GM19452 (cell line): ENCODE data around the gene WWC2.
"Not testable (repeated sequence)": the region's sequence is repeated elsewhere in the genome, so short reads cannot be mapped to it uniquely, and the experiment has no call there.

Source experiments
- ATAC-seq: cut with Tn5 transposase; IDR thresholded peaks from one replicate; pipeline ENCODE4 v1.9.1; 2021; ENCODE audit not compliant: unreplicated experiment

The WWC2 gene

DNA sequence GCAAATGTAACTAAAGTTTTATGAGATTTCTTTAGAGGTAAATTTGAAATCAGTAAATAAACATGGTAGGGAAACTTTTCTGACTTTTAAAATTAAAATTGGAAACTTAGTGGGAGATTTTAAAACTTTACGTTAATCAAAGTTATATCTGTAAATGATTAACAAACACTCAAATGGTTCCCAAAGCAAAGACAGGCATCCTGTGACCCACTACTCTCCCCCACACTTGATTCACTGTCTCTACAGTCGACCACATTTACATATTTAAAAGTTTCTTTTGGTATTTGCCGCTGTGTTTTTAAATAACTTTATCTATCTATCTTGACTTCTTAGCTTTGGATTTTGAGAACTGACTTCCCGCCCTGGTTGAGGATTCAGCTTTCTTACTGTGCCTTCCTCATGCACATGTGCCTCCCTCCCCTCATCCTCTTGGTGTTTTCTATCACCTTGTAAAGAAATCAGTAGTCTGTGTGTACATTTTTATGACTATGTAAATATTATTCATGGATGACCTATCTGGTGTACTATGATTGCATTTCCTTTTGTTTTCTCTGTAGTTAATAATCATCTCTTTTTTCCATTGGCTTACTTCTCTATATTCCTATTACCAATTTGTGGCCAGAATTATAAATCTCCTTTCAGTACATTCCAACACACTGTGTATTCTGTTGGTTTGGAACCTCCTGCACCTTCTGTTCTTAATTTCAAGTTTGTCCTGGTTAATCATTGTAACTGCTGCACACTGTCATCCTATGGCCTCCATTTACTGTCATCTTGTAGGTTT is 72.6 kb downstream of the WWC2 start:
- ATAC-seq, result no peak

DNA sequence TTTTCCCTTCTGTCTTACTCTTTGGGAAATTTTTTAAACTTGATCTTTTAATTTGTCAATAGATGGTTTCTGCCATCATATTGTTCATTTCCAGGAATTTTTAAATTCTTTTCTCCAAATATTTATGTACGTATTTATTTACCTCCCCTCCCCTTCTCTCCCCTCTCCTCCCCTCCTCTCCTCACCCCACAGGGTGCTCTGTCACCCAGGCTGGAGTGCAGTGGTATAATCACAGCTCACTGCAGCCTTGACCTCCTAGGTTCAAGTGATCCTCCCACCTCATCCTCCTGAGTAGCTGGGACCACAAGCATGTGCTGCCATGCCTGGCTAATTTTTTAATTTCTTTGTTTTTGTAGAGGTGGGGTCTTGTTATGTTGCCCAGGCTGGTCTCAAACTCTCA is 73.8 kb downstream of the WWC2 start:
- ATAC-seq, result no peak

DNA sequence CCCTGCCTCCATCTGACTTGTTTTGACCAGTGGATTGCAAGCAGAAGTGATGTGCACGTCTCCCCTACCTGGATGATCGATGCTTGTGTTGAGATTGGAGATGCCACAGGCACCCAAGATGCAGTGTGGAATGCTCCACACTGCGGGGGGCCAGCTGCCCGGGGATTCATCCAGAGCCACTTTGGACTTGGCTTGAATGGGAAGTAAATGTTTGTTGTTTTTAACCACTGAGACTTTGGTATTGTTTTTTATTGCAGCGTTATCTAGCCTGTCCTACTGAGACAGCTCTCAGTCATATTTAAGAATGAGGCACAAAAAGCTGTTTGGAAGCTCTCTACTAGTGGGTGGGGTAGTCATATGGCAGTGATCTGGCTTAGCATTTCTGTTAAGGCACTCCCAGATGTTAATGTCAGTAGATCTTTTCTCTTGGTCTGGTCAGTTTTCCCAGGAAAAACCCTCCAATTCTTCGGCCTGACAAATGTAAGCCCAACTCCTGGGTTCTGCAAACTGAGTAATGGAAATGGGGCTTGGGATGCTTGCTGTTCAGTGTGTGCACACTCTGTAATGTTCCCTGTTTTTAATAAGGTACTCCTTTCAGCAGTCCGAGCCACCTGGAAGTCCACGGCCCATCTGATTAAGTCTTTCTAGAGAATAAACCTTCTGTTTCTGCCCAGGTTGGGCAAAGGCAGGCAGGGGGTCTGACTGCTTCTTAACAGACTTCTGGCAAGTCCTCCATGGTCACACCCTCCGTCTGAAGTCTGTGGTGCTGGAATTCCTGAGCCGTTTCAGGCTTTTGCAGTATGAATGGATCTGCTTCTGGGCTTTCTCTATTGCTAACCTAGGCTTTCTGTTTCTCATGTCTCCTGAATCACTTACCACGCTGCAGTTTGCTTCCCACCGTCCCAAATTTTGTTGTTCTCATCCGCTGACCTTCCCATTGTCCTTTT is 74.8 kb downstream of the WWC2 start:
- ATAC-seq, result no peak

DNA sequence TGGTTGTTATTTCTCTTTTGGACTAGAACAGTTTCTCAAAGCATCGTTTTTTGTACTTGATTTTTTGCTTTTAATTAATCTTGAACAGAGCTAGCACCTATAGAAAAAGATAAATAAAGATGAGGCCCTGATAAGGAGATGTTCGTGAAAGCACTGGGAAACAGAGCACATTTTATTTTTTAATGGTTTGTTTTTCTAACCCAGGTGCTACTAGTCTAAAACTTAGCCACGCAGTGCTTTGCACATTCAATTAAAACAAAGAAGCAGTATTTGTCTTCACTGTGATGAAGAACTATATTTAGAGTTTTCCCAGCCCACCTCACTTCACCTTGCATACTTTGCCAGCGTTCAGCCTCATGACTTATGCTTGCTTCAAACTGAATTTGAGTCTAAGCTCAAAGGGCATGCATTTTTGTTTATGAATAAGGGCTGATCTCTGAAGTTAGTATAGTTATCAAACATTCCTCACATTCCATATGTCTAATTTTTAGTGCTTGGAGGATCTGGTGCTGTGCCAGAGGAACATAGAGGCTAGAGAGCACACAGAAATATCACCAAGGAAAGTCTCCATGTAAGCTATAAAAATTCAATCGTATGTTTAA is 76.7 kb downstream of the WWC2 start:
- no peak for ATAC-seq

DNA sequence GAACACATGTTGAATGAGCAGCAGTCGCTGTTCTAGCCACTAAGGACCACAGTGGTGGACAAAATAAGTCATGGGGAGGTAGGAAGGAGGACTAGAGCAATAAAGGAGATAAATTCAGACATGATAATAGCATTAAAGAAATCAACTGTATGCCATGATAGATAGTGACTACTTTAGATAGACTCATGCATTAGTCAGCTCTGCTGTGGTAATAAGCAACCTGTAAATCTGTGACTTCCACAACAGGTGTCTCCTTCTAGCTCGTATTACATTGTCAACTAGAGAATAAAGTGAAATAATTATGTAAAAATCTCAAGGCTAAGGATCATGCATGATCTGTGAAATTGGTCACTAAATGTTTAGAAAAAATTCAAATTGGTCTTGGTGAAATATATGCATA is 77.9 kb downstream of the WWC2 start:
- ATAC-seq, result no peak

DNA sequence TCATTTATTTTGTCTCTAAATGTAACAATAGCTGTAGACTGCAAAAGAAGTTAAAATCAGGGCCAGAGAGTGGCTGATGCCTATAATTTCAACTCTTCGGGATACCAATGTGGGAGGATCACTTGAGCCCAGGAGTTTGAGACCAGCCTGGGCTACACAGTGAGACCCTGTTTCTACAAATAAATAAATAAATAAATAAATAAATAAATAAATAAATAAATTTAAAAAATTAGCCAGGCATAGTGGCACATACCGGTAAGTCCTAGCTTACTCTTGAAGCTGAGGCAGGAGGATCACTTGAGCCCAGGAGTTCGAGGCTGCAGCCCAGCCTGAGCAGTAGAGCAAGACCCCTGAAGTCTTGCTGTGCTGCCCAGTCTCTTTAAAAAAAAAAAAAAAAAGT is 79.1 kb downstream of the WWC2 start:
- ATAC-seq, result no peak

DNA sequence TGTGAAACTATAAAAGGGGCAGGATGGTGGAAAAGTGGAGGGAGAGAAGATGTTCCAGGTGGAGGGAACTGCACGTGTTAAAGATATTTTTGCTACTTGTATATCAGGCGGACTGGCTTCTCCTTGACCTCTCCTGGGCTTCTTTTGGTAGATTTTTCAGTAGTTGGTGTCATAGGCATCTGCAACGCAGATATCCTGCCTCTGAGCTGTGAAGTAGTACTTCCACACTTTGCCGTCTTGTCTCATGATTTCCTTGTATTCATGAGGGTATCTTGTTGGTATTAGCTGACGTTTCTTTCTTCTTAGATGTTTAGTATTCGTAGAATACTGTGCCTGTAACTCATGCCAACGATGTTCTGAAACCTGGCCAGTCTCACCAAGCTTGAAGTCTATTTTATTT is 81.0 kb downstream of the WWC2 start:
- no peak for ATAC-seq

DNA sequence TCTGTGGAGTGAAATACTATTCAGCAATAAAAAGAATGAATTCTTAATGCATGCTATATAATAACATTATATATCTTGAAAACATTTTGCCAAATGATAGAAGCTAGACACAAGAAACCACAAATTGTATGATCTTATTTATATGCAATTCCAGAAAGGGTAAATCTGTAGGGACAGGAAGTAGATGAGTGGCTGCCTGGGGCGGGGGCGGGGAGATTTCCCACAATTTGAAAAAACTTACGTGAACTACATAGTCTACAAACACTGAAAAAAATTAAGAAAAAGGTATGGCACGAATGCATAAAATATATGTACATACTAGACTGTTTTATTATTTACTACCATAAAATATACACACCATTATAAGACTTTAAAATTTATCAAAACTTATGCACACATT is 81.6 kb downstream of the WWC2 start:
- no peak for ATAC-seq

DNA sequence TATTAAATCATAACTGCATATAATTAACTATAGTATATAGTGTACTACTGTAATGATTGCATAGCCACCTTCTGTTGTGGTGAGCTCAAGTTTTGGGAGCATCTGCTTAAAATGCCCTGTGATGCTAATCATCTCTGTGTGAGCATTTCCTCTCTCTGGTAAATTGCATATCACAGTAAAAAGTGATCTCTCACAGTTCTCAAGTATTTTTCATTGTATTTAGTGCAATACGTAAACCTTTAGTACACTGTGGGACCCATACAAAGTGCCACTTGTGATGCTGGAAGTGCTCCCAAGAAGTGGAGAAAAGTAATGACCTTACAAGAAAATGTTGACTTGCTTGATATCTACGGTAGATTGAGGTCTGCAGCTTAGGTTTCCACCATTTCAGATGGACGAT is 82.0 kb downstream of the WWC2 start:
- ATAC-seq, result no peak

DNA sequence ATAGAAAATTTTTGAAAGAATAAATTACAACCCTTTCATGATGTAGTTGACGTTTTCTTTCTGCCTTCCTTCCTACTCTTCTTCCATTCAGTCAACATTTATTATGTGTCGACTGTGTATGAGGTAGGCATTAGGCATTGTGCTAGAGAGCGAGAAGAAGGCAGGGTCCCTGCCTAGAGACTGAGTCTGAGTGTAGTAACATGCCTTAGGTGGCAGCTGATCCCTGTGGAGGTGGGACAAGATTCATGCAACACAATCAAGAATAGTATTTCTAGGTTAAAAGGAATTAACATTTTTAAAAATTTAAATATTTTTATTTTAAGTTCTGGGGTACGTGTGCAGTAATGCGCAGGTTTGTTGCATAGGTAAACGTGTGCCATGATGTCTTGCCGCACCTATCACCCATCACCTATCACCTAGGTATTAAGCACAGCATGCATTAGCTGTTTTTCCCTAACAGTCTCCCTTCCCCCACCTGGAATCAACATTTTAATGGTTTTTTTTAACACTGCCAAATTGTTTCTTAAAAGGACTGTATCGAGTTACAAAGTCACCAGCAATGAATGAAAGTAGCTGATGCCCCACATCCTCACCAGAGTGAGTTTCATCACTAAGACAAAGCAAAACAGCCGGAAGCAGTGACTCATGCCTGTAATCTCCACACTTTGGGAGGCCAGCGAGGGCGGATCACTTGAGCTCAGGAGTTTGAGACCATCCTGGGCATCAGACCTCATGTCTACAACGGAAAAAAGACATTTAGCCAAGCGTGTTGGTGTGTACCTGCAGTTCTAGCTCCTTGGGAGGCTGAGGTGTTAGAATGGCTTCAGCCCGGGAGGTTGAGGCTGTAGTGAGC is 84.0 kb downstream of the WWC2 start:
- no peak for ATAC-seq

DNA sequence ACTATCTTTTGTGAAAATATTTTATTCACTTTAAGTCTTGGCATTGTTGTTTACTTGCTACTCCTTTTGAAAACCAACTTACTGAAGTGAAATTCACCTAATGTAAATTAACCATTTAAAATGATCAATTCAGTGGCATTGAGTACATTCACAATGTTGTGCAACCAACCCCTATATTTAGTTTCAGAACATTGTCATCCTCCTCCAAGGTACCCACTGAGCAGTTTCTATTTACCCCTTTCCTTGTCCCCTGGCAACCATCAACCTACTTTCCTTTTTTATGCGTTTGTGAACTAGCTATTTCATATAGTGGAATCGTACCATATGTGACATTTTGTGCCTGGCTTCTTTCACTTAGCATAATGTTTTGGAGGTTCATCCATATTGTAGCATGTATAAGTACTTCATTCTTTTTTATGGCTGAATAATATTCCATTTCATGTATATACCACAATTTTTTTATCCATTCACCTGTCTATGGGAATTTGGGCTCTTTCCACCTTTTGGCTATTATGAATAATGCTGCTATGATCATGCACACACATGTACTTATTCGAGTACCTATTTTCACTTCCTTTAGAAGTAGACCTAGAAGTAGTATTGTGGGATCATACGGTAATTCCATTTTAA is 85.0 kb downstream of the WWC2 start:
- ATAC-seq, result no peak

DNA sequence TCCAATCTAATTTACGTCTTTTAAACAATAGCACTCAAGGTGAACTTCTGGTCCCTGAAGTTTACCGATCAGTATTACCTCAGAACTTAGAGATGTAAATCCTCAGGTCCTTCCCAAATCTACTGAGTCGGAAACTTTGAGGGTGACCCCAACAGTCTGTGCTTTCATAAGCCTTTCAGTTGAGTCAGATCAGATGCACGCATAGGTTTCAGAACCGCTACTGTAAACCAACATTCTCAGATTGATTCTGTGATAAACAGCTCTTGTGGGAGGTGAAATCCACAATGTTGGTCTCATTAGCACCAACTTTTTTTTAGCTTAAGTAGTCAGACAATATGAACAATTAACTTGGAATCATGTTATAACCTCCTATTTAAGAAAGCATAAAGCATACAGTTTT is 86.0 kb downstream of the WWC2 start:
- no peak for ATAC-seq

DNA sequence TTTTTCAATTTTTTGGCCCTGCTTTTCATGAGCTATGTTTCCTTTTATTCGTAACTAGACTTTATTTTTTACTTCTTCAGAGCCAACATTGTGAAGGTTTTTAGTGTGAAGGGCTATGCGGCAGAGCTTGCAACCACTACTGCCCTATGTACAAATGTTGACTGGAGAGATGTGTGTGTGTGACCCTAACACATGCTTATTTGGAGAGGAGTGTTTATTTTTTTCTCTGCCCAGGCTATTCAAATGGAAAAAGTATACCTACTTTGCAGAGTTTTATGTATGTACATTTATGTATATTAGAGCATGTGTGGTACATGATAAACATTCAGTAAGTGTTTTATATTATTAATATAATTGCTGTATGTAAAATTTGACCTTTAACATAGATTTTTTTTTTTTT is 86.5 kb downstream of the WWC2 start:
- no peak for ATAC-seq

DNA sequence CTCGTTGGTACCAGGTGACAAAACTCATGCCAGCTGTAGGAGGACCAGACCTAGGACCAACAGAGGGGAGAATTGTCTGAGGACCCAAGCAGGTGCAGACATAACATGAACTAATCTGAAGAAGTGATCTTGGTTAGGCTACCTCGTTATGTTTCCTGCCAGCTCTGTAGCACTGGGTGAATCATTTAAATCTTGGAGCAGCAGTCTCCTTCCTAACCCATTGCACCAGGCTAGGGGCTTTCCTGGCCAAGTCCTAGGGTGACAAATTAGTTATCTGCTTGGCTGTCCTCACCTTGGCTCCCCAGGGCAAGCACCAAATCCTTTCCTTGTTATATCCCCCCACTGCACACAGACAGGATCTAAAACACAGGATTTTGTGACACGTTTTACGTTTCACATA is 87.8 kb downstream of the WWC2 start:
- ATAC-seq, result no peak

DNA sequence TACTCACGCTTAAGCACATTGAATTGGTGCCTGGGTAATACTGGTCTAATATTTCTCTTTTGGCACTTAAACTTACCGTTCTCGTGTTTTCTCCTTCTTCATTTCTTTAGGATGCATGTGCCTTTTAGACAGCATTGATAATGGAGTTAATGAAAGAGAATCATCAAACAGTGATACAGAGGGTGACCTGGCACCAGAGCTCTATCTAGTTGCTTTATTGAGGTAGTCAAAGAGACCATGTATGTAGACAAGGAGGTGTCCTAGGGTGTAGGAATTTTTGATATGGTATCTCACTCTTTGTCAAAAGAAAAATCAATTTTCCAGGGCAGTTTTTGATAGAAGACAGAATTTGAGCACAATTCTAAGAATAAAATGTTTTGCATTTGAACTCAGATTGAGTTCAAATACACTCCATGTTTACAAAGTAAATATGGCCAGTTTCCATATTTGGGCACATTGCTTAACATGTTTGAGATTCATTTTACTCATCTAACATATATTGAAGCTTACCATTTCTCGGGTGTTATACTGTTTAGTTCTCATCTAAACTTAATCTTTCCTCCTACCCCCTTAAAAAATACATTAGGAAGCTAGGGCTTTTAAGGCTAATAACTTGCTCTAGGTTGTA is 92.0 kb downstream of the WWC2 start:
- no peak for ATAC-seq

DNA sequence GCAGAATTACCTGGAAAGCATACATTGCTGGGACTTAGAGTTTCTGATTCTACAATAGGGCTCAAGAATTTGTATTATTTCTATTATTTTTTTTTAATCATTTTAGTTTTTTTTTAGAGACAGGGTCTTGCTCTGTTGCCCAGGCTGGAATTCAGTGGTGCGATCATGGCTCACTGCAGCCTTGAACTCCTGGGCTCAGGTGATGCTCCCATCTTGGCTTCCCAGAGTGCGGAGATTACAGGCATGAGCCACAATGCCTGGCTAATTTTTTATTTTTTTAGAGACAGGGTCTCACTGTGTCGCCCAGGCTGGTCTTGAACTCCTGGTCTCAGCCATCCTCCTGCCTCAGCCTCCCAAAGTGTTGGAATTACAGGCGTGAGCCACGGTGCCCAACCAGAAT is 92.6 kb downstream of the WWC2 start:
- ATAC-seq, result no peak

DNA sequence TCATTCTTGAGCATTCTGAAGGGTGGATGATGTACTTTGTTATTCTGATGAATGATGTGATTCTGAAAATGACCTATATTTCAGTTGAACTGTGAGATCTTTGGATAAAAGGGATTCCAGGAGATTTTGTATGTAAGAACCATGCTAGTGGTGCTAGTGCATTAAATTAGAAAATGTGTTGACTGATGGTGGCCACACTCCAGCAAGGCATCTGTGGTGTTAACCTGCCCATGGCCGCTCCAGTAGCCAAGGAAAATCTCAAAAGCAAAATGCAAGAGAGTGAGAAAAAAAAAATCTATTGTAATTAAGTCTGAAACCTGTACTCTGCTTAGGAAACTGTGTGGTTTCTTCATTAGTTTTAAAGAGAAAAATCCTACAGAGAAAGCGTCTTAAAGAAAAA is 93.5 kb downstream of the WWC2 start:
- ATAC-seq, result no peak

DNA sequence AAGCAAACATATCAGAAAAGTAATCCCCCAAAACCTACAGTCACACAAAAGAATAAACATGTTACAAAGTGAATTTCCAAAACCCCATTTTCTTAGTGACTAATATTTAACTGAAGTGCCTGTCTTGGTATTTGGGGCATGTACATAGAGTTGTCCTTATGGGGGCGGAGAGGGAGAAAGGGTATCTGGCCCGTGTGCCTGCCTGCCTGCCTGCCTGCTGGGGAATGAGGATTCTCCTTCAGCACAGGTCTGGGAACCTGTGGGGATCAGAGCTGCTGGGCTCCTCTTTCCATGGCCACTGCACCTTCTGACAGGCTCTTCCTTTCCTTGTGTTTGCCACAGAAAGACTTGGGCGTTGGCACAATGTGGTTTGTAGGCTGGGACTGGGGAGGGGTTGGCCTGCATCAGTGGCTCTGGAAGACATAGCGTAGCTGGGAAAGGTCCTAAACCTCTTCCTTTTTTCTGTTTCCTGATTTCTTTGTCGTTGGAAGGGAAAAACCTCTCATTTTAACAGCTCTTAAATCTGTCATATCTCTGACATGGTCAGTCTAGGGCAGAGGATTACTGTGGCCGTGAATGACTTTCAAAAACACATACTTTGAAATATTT is 94.8 kb downstream of the WWC2 start:
- not testable (repeated sequence) for ATAC-seq

DNA sequence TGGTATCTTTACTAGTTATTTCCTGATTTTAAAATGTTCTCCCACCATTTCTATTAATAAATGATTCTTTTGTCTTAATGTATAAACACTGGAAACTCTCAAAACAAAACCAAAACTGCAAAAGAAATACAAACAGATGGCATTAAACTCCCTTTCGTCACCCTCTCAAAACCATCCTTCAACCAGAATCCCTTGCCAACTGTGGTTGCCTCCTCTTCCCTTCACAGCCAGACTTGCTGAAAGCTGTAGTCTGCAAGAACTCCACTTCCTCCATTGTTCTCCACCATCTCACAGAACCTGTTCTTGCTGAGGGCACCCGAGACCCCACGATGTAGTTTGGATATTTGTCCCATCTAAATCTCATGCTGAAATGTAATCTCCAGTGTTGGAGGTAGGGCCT is 96.5 kb downstream of the WWC2 start:
- no peak for ATAC-seq

DNA sequence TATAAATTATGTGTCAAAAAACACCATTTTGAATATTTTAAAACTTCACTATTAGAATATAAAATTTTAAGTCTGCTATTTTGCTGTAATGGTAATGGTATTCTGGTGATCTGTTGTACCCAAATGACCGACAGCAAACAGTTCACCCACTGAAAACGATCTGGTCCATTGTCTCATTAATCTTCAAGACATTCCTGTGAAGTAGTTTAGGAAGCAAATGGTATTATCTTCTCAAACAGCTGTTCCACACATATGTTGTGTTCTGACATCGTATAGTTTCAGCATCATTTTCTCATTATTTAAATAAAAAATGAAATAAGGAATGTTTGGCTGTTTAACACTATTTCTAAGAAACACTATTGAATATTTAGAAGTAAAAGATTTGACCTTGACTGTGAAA is 98.1 kb downstream of the WWC2 start:
- ATAC-seq, result no peak
